A549 (cell line): ENCODE data around the gene PDE4D.

Source experiments
- CHD2 ChIP-seq: fragments of 150-350 bp; IDR thresholded peaks from 2 replicates; pipeline ENCODE4 v1.6.1; 2014; ENCODE audit warnings: low read length; ENCODE audit not compliant: partially characterized antibody
- KDM1A ChIP-seq: fragments of 200-600 bp; sonication (generic); IDR thresholded peaks from 2 replicates; pipeline ENCODE4 v1.6.1; 2016; ENCODE audit warnings: low read depth, mild to moderate bottlenecking
- MYC ChIP-seq: IDR thresholded peaks from 2 replicates; pipeline ENCODE4 v1.6.1; 2012; ENCODE audit warnings: mild to moderate bottlenecking, inconsistent platforms, low read length, improper control_type of control experiment, borderline replicate concordance
- POLR2A ChIP-seq: IDR thresholded peaks from 2 replicates; pipeline ENCODE4 v1.6.1; 2012; ENCODE audit warnings: mild to moderate bottlenecking, low read length
- TF ChIP-seq, protein P1 (sequence below): fragments of >200 bp; sonication (Bioruptor Twin); formaldehyde crosslinking; IDR thresholded peaks from 3 replicates; pipeline ENCODE4 v1.5.1; 2016
- TF ChIP-seq, protein P2 (sequence below): fragments of 200-600 bp; sonication (generic); IDR thresholded peaks from 2 replicates; pipeline ENCODE4 v1.6.1; 2016; ENCODE audit warnings: antibody characterized with exemption, mild to moderate bottlenecking, moderate library complexity

DNA sequence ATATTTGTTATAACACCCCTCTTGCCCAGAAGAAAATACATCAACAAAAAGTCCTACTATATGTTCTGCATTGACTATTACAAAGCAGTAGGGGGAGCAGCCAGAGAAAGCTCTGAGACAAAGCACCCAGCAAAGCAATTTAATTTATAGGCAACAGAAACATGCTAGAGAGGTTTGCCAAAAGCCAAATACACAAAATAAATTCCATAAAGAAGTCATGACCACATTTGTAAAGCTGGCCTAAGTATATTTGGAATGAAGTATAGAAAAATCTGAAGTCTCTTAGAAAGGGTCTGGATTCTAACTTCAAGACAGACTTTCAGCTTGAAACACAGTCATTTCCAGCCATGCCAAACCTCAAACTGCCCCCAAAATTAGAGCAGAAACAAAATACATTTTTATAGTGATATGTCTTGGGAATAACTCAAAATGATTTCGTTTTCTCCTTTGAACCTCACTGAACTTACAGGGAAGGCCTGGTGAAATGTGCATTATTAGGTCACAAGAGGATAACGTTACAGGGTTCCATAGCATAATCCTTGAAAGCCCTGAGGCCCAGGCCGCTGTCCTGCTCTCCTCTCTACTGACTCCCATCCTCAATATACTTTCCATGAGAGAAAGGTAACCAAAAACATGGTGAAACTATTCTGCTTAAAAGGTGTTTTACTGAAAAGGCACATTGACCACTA is 858.9 kb downstream of the PDE4D start:
- TF ChIP-seq CHD2 = no peak
- TF ChIP-seq, protein P1, sequence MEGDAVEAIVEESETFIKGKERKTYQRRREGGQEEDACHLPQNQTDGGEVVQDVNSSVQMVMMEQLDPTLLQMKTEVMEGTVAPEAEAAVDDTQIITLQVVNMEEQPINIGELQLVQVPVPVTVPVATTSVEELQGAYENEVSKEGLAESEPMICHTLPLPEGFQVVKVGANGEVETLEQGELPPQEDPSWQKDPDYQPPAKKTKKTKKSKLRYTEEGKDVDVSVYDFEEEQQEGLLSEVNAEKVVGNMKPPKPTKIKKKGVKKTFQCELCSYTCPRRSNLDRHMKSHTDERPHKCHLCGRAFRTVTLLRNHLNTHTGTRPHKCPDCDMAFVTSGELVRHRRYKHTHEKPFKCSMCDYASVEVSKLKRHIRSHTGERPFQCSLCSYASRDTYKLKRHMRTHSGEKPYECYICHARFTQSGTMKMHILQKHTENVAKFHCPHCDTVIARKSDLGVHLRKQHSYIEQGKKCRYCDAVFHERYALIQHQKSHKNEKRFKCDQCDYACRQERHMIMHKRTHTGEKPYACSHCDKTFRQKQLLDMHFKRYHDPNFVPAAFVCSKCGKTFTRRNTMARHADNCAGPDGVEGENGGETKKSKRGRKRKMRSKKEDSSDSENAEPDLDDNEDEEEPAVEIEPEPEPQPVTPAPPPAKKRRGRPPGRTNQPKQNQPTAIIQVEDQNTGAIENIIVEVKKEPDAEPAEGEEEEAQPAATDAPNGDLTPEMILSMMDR = peak; percentile 67
- no peak for TF ChIP-seq MYC
- no peak for TF ChIP-seq POLR2A
- TF ChIP-seq, protein P2, sequence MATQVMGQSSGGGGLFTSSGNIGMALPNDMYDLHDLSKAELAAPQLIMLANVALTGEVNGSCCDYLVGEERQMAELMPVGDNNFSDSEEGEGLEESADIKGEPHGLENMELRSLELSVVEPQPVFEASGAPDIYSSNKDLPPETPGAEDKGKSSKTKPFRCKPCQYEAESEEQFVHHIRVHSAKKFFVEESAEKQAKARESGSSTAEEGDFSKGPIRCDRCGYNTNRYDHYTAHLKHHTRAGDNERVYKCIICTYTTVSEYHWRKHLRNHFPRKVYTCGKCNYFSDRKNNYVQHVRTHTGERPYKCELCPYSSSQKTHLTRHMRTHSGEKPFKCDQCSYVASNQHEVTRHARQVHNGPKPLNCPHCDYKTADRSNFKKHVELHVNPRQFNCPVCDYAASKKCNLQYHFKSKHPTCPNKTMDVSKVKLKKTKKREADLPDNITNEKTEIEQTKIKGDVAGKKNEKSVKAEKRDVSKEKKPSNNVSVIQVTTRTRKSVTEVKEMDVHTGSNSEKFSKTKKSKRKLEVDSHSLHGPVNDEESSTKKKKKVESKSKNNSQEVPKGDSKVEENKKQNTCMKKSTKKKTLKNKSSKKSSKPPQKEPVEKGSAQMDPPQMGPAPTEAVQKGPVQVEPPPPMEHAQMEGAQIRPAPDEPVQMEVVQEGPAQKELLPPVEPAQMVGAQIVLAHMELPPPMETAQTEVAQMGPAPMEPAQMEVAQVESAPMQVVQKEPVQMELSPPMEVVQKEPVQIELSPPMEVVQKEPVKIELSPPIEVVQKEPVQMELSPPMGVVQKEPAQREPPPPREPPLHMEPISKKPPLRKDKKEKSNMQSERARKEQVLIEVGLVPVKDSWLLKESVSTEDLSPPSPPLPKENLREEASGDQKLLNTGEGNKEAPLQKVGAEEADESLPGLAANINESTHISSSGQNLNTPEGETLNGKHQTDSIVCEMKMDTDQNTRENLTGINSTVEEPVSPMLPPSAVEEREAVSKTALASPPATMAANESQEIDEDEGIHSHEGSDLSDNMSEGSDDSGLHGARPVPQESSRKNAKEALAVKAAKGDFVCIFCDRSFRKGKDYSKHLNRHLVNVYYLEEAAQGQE = no peak
- no peak for TF ChIP-seq KDM1A
